GM19193 (cell line): ENCODE results near the gene GDF10.

Experiments used
- POLR2A ChIP-seq: IDR thresholded peaks from 4 replicates; pipeline ENCODE4 v1.6.1; 2011; ENCODE audit not compliant: insufficient read depth, insufficient read length; ENCODE audit errors: extremely low read depth

GDF10 gene

DNA sequence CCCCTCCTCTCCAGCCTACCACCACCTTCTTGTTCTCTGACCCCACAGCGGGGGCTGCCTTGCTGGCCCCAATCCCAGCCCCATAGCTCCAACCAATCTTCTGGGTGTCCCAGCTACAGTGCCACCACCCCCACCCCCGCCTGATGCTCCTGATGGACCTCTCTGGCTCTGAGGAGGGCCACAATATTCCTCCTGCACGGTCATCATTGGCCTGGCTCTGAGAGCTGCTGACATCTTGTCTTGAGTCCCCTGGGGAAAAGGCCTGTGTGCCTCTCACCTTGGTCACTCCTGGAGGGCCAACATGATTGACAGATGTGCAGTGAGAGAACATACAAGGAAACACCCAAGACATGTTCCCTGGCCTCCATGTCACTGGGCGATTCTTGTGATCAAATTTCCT is 29.9 kb downstream of the GDF10 start:
- no peak for TF ChIP-seq POLR2A

DNA sequence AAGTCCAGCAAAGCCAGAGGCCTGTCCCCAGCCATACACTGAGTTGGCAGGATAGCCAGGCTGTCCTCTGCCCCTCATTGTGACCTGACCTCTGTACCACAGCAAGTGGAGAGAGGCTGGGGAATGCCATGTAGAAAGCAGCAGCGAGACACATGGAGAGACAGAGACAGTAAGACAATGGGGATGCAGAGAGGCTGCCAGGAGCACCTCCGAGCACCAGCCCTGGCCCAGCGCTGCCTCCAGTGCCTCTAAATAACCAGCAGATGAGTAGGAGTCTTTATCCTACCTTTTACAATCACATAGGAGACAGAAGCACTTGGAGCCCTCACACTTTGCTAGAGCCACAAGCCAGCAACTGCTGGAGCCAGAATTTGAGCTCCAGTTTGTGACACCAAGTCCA is 30.4 kb downstream of the GDF10 start:
- TF ChIP-seq POLR2A: no peak

DNA sequence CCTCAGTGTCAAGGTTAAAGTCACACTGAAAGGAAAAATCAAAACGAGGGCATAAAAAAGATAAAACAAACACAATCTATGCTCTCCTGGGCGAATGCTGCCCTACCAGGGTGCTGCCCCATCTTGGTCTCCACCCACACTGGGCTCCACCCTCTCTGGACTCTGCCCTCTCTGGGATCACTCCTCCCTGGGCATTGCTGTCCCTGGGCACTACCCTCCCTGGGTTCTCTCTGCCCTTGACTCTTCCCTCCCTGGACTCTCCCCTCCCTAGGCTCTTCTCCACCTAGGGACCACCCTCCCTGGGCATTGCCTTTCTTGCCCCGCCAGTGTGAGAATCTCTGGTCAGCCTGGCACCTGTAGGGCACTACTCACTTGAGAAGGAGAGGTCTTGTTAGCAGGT is 30.8 kb downstream of the GDF10 start:
- TF ChIP-seq POLR2A: no peak

DNA sequence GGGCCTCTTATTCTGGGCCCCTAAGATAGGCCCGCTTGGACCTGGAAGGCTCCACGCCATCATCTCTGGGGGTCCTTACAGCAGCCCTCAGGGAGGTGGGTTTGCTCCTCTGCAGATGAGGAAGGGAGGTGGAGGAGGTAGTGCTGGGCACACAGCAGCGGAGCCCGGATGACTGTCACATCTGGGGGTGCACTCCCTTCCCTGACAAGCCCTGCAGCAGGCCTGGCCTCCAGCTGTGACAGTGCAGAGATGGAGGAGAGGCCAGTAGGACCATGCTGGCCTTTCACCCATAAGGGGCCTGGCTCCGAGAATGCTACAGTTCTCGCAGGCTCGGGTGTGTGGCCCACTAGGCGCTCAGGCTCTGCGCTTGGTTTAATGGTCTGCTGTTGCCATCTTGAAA is 31.5 kb downstream of the GDF10 start:
- TF ChIP-seq POLR2A: no peak

DNA sequence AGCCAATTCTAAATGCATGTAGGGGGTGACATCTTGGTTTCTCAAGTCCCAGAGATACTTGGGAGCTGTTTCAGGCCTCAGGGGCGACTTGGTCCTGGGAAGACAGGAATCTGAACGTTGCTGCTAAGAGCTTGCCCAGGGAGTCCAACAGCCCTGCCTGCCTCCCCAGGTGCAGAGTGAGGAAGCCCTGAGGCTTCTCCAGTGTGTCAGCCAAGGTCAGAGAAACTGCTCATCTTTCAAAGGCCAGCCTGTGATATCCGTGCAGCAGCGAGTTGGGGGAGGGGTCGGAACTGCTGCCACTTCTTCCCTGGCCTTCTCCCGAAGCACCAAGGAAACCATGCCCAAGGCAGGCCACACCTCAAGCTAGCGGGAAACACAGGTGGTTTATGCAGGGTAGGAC is 32.0 kb downstream of the GDF10 start:
- no peak for TF ChIP-seq POLR2A

DNA sequence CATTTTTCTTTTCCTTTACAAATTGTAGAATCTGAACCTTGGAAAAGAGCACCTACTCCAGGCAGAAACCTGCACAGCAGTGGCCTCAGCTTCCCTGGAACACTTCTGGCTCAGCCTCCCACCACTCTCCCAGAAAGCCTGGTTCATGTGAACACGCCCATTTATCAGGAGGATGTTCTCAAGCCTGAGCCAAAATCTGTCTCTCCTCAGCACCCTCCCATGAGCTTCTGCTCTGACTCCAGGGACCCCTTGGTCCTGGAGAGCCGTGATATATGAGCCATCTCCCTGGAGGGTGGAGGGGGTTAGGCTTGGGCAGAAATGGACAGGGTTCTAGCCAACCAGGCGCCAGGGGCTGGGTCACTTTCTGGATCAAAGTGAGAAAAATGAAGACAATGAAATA is 32.4 kb downstream of the GDF10 start:
- no peak for TF ChIP-seq POLR2A

DNA sequence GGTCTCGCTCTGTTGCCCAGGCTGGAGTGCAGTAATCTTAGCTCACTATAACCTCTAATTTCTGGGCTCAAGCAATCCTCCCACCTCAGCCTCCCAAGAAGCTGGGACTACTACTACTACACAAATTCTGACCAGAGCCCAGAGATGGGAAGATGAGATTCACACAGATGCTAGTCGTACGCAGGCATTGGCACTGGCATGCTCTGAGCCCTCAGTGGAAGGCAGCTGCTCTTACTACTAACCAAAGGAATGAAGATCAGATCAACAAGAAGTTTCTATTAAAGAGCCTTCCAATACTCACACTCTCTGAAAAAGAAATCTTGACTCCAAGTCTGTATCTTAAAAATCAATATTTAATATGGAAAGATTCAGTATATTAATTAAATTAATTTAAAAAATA is 32.9 kb downstream of the GDF10 start:
- TF ChIP-seq POLR2A: no peak

DNA sequence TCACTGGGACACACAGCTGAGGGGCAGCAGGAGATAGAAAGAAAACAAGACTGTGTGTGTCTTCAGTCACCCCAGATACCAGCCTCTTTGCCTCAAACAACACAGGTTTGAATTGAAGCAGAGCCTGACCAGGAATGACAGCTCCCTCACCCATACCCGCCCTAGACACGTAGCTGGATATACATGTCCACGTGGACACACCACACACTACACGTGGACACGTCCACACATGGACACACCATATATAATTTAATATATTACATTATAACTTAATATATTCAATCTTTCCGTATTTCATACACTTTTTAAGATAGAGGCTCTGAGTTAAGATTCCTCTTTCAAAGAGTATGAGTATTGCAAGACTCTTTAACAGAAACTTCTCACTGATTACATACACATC is 33.5 kb downstream of the GDF10 start:
- TF ChIP-seq POLR2A: no peak

DNA sequence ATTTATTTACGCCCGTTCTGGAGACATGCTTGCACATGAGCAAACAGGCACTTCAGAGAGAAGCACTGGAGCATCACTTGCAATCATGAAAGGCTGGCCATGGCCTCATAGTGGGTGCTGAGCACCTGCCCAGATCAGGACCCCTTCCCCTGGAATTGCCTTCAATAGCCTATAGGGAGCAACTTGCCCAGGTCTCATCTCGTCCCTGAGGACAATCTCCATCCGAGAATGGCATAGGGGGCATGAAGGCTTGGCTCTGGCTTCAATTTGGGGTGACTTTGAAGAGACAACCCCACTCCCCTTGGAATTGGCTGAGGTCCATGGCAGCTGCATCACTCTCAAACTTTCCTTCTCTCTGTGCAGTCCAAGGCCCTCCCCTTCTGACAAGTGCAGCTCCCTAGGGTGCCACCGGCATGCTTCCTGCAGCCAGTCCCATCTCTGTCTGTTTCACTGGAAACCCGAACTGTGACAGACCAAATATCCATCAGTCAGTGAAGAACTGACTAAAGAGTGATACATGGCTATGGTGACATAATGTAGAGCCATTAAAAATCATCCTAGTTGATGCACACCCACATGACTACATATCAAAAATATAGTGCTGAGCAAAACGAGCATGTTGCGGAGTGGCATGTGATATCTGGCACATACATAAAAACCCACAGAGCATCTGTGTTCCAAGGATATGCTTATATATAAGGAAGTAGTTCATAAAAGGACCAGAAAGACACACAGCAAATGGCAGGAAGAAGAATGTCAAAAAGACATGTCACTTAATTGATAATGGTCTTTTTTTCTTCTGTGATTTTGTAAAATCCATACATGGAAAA is 34.7 kb downstream of the GDF10 start:
- TF ChIP-seq POLR2A: no peak

DNA sequence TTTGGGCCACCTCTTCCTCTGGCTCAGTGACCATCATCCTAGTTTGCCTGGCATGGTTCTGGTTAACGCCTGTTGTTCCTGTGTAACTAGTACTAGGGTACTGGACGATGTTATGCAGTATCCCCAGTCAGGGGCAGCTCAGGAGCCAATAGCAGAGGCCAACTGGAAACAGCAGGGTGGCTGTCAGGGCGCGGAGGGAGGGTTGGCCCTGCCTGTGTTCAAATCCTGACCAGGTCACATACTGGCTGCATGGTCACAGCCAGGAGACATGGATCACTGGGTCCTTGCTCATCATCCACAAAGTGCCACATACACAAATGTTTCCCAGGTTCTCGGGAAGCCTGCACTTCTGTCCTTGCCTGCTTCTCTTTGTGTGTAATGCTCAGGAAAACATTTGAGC is 35.9 kb downstream of the GDF10 start:
- TF ChIP-seq POLR2A: no peak

DNA sequence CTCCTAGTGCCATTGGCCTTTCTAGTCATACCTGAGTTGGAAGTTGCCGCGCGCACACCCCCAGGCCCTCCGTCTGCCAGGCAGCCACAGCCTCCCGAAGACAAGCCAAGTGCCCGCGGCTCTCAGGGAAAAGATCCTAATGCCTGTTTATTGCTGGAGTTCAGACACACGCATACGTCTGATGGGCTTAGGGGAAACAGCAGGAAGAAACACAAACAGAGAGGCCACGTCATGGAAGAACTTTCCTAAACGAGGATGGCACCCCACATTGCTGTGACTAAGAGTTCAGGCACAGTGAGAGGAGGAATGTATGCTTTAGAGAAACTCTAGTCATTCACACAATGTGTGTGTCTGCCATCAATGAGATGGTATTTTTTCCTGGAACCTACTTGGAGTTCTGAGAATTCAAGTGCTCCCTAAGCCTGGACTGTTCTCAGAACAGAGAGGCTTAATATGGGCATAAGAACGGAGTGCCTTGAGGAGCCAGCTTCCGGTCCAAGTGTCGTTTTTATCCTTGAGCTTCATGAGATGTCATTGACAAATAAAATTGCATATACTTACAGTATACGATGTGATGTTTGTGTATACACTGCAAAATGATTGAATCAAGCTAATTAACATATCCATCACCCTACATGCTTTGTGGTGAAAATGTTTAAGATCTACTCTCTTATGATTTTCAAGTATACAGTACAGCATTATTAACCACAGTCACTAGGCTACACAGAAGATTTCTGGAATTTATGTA is 36.6 kb downstream of the GDF10 start:
- TF ChIP-seq POLR2A: no peak

DNA sequence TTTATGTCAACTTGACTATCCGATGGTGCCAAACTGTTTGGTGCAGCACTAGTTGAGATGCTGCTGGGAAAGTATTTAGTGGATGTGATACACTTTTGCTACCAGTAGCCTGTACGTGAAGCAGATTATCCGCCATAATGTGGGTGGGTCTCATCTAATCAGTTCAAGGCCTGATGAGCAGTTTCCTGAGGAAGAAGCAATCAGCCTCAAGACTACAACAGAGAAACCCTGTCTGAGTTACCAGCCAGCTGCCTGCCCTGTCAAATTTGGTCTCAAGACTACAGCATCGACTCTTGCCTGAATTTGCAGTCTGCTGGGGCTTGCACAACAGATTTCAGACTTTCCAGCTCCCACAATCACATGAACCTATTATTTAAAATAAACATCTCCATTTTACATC is 37.3 kb downstream of the GDF10 start:
- no peak for TF ChIP-seq POLR2A

DNA sequence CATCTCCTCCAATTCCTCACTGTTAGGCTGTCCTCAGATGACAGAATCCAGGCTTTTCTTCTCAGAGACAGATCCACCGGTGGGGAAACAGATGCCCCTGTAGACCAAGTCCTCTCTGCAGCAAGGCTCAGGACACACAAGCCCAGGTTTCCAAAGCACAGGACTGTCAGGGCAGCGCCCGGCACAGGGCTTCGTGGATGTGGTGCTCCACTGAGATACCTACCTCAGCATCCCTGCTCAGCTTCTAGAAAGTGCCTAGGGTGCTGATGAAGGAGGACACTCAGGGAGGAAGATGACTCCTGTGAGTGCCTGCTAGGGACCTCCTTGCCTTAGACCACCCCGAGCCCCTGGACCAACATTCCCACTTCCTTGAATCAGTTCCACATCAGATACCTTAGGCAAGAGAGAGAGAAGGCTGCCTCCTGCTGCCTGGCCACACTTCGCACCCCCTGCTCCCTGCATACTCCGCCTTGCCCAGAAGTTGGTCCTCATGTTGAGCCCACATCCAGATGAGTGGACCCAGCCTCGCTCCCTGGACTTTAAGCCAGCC is 39.3 kb downstream of the GDF10 start:
- no peak for TF ChIP-seq POLR2A

DNA sequence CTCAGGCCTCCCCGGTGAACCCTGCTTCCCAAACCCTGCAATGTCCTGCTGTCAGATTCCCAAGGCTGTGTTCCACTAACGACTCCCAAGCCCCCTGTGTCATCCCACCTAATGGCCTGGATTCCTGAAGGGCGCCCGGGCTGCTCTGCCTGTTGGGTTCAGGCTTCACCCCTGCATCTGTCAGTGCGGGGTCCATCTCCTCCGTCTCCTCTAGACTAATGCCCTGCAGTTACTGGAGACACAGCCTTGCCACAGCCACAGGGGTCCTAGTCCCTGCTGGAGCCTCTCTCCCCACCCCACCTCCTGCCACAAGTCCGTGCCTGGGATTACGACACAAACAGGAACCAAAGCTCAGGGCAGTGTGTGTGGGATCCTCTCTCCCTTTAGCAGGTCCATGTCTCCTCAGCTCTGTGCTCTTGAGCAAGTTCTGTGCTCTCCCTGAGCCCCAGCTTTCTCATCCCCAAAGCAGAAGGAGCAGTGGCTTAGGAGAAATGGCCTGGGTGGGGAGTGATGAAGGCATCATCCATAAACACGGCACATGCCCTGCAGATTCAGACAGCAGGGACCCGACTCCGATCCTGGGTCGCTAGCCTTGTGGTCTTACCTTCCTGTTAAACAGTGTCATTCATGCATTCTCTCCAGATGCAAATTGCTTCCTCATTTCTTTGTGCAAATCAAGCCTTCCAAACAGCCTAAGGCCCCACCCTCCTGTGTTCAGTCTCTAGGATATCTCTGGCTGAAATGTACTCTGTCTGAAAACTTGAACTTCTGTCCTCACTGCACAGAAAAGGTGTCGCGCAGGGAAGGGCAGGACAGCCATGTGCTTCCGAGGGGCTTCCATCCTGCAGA is 40.0 kb downstream of the GDF10 start:
- no peak for TF ChIP-seq POLR2A

DNA sequence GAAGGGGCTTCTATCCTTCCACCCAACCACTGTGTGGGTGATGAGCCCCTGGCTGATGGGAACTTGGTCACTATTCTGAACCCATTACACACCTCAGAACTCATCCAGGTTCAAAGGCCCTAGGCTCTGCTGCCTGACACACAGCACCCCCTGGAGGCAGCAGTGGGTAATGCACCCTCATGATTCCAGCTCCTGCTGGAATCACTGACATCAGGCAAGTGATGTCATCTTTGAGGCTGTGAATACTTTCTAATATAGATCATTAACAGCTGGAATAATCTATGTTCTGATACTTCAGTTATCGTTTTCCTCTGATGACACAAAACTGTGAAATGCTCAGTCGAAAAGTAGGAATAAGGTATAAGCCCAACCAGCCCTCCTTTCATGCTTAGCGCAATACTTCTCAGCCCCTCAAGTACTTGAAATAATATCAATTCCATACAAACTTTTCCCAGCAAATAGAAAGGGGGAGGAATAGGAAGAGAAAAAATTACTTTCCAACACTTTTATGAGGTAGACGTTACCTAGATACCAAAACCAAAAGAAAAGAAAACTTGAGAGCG is 40.7 kb downstream of the GDF10 start:
- no peak for TF ChIP-seq POLR2A
